SK-N-SH (cell line): ENCODE measurements around the gene C1QTNF9B.
A peak's percentile ranks its signal among the peaks of the same experiment; 100 is the strongest.

Source experiments
- EZH2phosphoT487 ChIP-seq: fragments of 200-600 bp; sonication (generic); IDR thresholded peaks from 2 replicates; pipeline ENCODE4 v1.6.1; 2017; ENCODE audit warnings: low read depth, mixed run types, mild to moderate bottlenecking, antibody characterized with exemption, moderate library complexity, borderline replicate concordance
- FOXJ3 ChIP-seq: sonication (generic); formaldehyde crosslinking; IDR thresholded peaks from 2 replicates; pipeline ENCODE4 v1.5.1; 2020; ENCODE audit warnings: mild to moderate bottlenecking, missing genetic modification reagents
- GATA2 ChIP-seq: sonication (generic); formaldehyde crosslinking; IDR thresholded peaks from 2 replicates; pipeline ENCODE4 v1.5.0; 2020; ENCODE audit warnings: mild to moderate bottlenecking, missing genetic modification reagents
- POLR2AphosphoS5 ChIP-seq: IDR thresholded peaks from 2 replicates; pipeline ENCODE4 v1.6.1; 2012; ENCODE audit warnings: low read depth, low read length
- SMC3 ChIP-seq: IDR thresholded peaks from 2 replicates; pipeline ENCODE4 v1.6.1; 2012; ENCODE audit warnings: low read depth, low read length, improper control_type of control experiment
- TEAD4 ChIP-seq: IDR thresholded peaks from 2 replicates; pipeline ENCODE4 v1.4.0; 2012; ENCODE audit warnings: mild to moderate bottlenecking, borderline replicate concordance; ENCODE audit not compliant: insufficient read depth
- TF ChIP-seq, protein P1 (sequence below): fragments of 200-600 bp; sonication (generic); IDR thresholded peaks from 2 replicates; pipeline ENCODE4 v1.6.1; 2017; ENCODE audit warnings: antibody characterized with exemption, mild to moderate bottlenecking, moderate library complexity
- TF ChIP-seq, protein P2 (sequence below): IDR thresholded peaks from 2 replicates; pipeline ENCODE4 v1.4.0; 2012; ENCODE audit warnings: low read depth
- TF ChIP-seq, protein P3 (sequence below): IDR thresholded peaks from 2 replicates; pipeline ENCODE4; 2012
- TF ChIP-seq, protein P4 (sequence below): IDR thresholded peaks from 2 replicates; pipeline ENCODE4 v1.6.1; 2012; ENCODE audit warnings: mild to moderate bottlenecking, low read depth, low read length, moderate library complexity

DNA sequence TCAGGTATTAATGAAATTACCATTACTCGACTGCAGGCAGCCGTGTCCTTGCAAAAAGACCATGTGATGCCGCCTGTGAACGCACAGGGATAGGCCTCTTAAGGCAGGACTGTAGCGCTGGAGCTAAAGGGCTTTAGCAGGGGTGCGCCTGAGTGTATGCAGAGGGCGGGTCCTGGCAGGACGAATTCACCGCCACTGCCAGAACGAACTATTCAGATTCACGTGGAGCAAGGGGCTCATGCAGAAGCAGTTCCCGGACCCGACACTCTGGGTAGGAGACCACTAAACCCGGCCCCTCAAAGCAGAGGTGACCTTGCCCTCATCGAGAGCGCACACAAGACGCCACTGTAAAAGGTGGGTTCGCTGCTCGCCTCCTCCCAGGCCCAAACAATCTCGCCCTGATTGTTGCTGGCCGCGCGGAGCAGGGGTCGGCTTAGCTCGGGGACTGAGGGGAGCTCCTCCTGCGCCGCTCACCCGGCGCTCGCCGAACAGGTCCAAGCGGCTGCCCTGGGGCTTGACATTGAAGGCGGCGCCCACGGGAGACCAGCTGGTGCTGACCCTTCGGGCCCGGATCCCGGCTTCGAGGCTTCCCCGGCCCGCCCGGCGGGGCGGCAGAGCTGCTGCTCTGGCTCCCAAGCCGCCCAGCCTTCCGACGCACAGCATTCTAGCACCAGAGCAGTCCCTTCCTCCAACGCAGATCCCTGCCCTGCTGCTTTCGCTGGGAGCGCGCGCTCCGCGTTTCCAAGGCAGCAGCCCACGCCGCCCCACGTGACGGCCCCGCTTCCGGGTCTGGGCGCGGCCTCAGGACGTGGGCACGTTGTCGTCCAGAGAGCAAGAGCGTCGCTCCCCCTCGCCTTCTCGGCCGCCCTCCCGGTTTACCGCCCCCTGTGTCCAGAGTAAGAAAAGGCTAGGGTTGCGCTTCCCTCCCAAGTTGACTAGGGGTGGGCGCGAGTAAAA lies 8.4 kb downstream of the C1QTNF9B start, which contains the start of gene MIPEP:
- TF ChIP-seq GATA2 (CRISPR knock-in tag), result no peak
- TF ChIP-seq, protein P1, sequence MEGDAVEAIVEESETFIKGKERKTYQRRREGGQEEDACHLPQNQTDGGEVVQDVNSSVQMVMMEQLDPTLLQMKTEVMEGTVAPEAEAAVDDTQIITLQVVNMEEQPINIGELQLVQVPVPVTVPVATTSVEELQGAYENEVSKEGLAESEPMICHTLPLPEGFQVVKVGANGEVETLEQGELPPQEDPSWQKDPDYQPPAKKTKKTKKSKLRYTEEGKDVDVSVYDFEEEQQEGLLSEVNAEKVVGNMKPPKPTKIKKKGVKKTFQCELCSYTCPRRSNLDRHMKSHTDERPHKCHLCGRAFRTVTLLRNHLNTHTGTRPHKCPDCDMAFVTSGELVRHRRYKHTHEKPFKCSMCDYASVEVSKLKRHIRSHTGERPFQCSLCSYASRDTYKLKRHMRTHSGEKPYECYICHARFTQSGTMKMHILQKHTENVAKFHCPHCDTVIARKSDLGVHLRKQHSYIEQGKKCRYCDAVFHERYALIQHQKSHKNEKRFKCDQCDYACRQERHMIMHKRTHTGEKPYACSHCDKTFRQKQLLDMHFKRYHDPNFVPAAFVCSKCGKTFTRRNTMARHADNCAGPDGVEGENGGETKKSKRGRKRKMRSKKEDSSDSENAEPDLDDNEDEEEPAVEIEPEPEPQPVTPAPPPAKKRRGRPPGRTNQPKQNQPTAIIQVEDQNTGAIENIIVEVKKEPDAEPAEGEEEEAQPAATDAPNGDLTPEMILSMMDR, result peak; percentile 81
- TF ChIP-seq POLR2AphosphoS5, result peak; percentile 57
- no peak for TF ChIP-seq EZH2phosphoT487
- TF ChIP-seq, protein P2, sequence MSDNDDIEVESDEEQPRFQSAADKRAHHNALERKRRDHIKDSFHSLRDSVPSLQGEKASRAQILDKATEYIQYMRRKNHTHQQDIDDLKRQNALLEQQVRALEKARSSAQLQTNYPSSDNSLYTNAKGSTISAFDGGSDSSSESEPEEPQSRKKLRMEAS, result peak; percentile 96
- TF ChIP-seq, protein P3, sequence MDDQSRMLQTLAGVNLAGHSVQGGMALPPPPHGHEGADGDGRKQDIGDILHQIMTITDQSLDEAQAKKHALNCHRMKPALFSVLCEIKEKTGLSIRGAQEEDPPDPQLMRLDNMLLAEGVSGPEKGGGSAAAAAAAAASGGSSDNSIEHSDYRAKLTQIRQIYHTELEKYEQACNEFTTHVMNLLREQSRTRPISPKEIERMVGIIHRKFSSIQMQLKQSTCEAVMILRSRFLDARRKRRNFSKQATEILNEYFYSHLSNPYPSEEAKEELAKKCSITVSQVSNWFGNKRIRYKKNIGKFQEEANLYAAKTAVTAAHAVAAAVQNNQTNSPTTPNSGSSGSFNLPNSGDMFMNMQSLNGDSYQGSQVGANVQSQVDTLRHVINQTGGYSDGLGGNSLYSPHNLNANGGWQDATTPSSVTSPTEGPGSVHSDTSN, result no peak
- TF ChIP-seq, protein P4, sequence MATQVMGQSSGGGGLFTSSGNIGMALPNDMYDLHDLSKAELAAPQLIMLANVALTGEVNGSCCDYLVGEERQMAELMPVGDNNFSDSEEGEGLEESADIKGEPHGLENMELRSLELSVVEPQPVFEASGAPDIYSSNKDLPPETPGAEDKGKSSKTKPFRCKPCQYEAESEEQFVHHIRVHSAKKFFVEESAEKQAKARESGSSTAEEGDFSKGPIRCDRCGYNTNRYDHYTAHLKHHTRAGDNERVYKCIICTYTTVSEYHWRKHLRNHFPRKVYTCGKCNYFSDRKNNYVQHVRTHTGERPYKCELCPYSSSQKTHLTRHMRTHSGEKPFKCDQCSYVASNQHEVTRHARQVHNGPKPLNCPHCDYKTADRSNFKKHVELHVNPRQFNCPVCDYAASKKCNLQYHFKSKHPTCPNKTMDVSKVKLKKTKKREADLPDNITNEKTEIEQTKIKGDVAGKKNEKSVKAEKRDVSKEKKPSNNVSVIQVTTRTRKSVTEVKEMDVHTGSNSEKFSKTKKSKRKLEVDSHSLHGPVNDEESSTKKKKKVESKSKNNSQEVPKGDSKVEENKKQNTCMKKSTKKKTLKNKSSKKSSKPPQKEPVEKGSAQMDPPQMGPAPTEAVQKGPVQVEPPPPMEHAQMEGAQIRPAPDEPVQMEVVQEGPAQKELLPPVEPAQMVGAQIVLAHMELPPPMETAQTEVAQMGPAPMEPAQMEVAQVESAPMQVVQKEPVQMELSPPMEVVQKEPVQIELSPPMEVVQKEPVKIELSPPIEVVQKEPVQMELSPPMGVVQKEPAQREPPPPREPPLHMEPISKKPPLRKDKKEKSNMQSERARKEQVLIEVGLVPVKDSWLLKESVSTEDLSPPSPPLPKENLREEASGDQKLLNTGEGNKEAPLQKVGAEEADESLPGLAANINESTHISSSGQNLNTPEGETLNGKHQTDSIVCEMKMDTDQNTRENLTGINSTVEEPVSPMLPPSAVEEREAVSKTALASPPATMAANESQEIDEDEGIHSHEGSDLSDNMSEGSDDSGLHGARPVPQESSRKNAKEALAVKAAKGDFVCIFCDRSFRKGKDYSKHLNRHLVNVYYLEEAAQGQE, result peak; percentile 16; the same call in 1 of the 2 replicates
- peak; percentile 48; the same call in 1 of the 2 replicates for TF ChIP-seq FOXJ3 (CRISPR knock-in tag)
- TF ChIP-seq SMC3, result no peak
- no peak for TF ChIP-seq TEAD4
